ENCODE data around the gene ZNF280B.
"Not testable (repeated sequence)": the region's sequence is repeated elsewhere in the genome, so short reads cannot be mapped to it uniquely, and the experiment has no call there.

ZNF280B gene

DNA sequence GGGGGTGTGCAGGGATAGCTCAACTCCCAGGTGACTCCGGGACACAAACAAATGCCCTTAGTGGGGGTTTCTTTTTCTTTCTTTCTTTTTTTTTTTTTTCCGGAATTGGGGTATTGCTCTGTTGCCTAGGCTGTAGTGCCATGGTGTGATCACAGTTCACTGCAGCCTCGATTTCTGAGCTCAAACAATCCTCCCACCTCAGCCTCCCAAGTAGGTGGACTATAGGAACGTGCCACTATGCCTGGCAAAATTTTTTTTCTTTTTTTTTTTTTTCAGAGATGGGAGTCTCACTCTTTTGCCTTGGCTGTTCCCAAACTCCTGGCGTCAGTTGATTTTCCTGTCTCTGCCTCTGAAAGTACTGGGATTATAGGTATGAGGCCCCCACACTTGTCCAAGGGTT is 25.3 kb upstream of the ZNF280B start:
- in situ Hi-C loops (cut with HindIII; ENCODE audit: low pct_ligation_motif_present, low sequenced_read_pairs) = no loop called here
- TF ChIP-seq, protein P1, sequence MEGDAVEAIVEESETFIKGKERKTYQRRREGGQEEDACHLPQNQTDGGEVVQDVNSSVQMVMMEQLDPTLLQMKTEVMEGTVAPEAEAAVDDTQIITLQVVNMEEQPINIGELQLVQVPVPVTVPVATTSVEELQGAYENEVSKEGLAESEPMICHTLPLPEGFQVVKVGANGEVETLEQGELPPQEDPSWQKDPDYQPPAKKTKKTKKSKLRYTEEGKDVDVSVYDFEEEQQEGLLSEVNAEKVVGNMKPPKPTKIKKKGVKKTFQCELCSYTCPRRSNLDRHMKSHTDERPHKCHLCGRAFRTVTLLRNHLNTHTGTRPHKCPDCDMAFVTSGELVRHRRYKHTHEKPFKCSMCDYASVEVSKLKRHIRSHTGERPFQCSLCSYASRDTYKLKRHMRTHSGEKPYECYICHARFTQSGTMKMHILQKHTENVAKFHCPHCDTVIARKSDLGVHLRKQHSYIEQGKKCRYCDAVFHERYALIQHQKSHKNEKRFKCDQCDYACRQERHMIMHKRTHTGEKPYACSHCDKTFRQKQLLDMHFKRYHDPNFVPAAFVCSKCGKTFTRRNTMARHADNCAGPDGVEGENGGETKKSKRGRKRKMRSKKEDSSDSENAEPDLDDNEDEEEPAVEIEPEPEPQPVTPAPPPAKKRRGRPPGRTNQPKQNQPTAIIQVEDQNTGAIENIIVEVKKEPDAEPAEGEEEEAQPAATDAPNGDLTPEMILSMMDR (IDR thresholded peaks at IDR 0.05; ENCODE audit: low read depth, low read length, missing control alignments) = no peak
- Histone ChIP-seq H3K27me3 (replicated peaks) (peaks cover 2% of the 10 kb centered on the region), H3K27ac (no peak overlapping the region), H3K36me3 (replicated peaks) (no peaks in the 10 kb centered on the region), H3K4me3 (ENCODE audit: low read depth, low read length) (no peak overlapping the region)
- no peak for DNase-seq

GRCh38 chr22:22533417-22533816 is 24.9 kb upstream of the ZNF280B start:
- in situ Hi-C loops (cut with HindIII; ENCODE audit: low pct_ligation_motif_present, low sequenced_read_pairs) = no loop called here
- Histone ChIP-seq H3K4me3 (ENCODE audit: low read depth, low read length) (no peak overlapping the region), H3K36me3 (replicated peaks) (no peaks in the 10 kb centered on the region), H3K27ac (no peak overlapping the region), H3K27me3 (replicated peaks) (peaks cover 2% of the 10 kb centered on the region)
- TF ChIP-seq, protein P1 (IDR thresholded peaks at IDR 0.05; ENCODE audit: low read depth, low read length, missing control alignments) = no peak
- DNase-seq = no peak

GRCh38 chr22:22532547-22533071 is 24.1 kb upstream of the ZNF280B start:
- DNase-seq; in situ Hi-C loops (cut with HindIII; ENCODE audit: low pct_ligation_motif_present, low sequenced_read_pairs); H3K4me3 ChIP-seq (ENCODE audit: low read depth, low read length); H3K27ac ChIP-seq; H3K36me3 ChIP-seq (replicated peaks); H3K27me3 ChIP-seq (replicated peaks): not testable (repeated sequence)

DNA sequence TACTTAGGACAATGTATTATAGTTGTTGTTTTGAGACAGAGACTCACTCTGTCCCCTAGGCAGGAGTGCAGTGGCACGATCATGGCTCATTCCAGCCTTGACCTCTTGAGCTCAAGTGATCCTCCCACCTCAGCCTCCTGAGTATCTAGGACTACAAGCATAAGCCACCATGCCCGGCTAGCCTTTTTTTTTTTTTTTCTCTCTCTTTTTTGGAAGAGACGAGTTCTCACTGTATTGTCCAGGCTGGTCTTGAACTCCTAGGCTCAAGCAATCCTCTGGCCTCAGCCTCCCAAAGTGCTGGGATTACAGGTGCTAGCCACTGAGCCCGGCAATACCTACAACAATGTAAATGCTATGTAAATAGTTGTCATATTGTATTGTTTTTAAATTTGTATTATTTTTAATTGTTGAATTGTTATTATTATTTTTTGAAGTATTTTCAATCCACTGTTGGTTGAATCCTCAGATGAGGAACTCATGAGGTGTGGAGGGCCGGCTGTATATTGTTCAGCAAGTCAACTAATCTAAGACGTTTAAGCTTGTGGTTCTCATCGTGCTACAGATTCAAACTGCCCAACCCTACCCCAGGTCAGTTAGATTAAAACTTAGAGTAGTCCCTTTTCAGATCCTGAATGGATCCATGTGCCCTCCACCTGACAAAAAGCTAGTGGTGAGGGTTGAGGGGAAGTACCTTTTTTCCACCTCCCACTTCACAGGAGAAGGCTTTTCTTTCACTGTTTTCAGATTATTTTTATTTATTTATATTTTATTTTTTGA is 23.4 kb upstream of the ZNF280B start:
- Histone ChIP-seq H3K27ac (no peak overlapping the region), H3K27me3 (replicated peaks) (peaks cover 2% of the 10 kb centered on the region), H3K4me3 (ENCODE audit: low read depth, low read length) (no peak overlapping the region), H3K36me3 (replicated peaks) (no peaks in the 10 kb centered on the region)
- TF ChIP-seq, protein P1 (IDR thresholded peaks at IDR 0.05; ENCODE audit: low read depth, low read length, missing control alignments) = no peak
- DNase-seq = no peak
- in situ Hi-C loops (cut with HindIII; ENCODE audit: low pct_ligation_motif_present, low sequenced_read_pairs) = no loop called here

DNA sequence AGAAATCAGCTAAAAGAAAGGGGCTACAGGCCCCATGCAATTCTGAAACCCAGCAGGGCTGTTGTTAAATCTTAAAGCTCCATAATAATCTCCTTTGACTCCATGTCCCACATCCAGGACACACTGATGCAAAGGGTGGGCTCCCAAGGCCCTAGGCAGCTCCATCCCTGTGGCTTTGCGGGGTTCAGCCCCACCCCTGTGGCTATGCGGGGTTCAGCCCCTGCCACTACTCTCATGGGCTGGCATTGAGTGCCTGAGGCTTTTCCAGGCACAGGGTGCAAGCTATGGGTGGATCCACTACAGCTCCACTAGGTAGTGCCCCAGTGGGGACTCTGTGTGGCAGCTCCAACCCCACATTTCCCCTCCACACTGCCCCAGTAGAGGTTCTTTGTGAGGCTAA is 20.2 kb upstream of the ZNF280B start:
- DNase-seq = no peak
- TF ChIP-seq, protein P1 (IDR thresholded peaks at IDR 0.05; ENCODE audit: low read depth, low read length, missing control alignments) = no peak
- Histone ChIP-seq H3K27me3 (replicated peaks) (no peaks in the 10 kb centered on the region), H3K36me3 (replicated peaks) (no peaks in the 10 kb centered on the region), H3K27ac (no peak overlapping the region), H3K4me3 (ENCODE audit: low read depth, low read length) (no peak overlapping the region)
- in situ Hi-C loops (cut with HindIII; ENCODE audit: low pct_ligation_motif_present, low sequenced_read_pairs) = no loop called here

DNA sequence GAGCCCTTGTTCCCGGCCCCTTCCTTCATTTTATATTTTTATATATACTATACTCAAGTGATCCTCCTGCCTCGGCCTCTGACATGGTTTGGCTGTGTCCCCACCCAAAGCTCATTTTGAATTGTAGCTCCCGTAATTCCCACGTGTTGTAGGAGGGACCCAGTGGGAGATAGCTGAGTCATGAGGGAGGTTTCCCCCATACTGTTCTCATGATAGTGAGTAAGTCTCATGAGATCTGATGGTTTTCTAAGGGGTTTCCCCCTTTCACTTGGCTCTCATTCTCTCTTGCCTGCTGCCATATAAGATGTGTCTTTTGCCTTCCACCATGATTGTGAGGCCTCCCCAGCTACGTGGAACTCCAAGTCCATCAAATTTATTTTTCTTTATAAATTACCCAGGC is 18.8 kb upstream of the ZNF280B start:
- in situ Hi-C loops (cut with HindIII; ENCODE audit: low pct_ligation_motif_present, low sequenced_read_pairs) = no loop called here
- Histone ChIP-seq H3K27ac (no peak overlapping the region), H3K4me3 (ENCODE audit: low read depth, low read length) (no peak overlapping the region), H3K27me3 (replicated peaks) (peaks cover 2% of the 10 kb centered on the region), H3K36me3 (replicated peaks) (no peaks in the 10 kb centered on the region)
- TF ChIP-seq, protein P1 (IDR thresholded peaks at IDR 0.05; ENCODE audit: low read depth, low read length, missing control alignments) = no peak
- no peak for DNase-seq

Data from brain microvascular endothelial cell (primary cell).